Natural killer cell treated with Interleukin-12 subunit alpha and Interleukin-12 subunit beta and Interleukin-15 and Interleukin-18, amount 100 ng/mL, for 72 hours (primary cell): Measurements from ENCODE around the gene LRFN5. TPM values are rescaled to one million over a fixed set of nuclear protein-coding genes. Genes with fewer than 3 reads are reported as not detected.
"Not testable (repeated sequence)": the region's sequence is repeated elsewhere in the genome, so short reads cannot be mapped to it uniquely, and the experiment has no call there.

Experiments used
- ATAC-seq, 2 donors: fragments of 150-1000 bp; cut with Tn5 transposase in 1 of 2; sonication (Bioruptor Pico), chemical (Tn5 transposase) in 1 of 2; 2 replicates each; pipeline ENCODE4 v1.10.0; 2021
- DNase-seq: peaks from one replicate; pipeline ENCODE4 v3.0.0; 2022; ENCODE audit warnings: low spot score
- H3K27ac Mint-ChIP-seq, 2 donors: 1 replicate in 1 of 2; 2 replicates in 1 of 2; pipeline ENCODE4 v1.8.0; 2022; ENCODE audit warnings: mixed read lengths in 2 of 2, mild to moderate bottlenecking in 1 of 2, moderate library complexity in 1 of 2
- H3K27me3 Mint-ChIP-seq, 2 donors: 1 replicate in 1 of 2; 2 replicates in 1 of 2; pipeline ENCODE4 v1.8.0; 2022; ENCODE audit warnings: mixed read lengths in 2 of 2
- H3K36me3 Mint-ChIP-seq: one replicate; pipeline ENCODE4 v1.8.0; 2022; ENCODE audit warnings: mixed read lengths
- H3K4me1 Mint-ChIP-seq, 2 donors: 1 replicate in 1 of 2; 2 replicates in 1 of 2; pipeline ENCODE4 v1.8.0; 2022; ENCODE audit warnings: low read depth in 2 of 2, mixed read lengths in 2 of 2, mild to moderate bottlenecking in 1 of 2
- H3K4me3 Mint-ChIP-seq: one replicate; pipeline ENCODE4 v1.8.0; 2022; ENCODE audit warnings: mixed read lengths
- H3K9me3 Mint-ChIP-seq: 2 replicates; pipeline ENCODE4 v1.8.0; 2022; ENCODE audit warnings: mixed read lengths
- total RNA-seq, 2 donors: library from RNA; stranded (reverse); gene quantifications; one replicate each; pipeline ENCODE4 v1.2.3, GENCODE V29; 2022

Gene LRFN5
- total RNA-seq, 2 donors from 2014 or later: not detected

DNA sequence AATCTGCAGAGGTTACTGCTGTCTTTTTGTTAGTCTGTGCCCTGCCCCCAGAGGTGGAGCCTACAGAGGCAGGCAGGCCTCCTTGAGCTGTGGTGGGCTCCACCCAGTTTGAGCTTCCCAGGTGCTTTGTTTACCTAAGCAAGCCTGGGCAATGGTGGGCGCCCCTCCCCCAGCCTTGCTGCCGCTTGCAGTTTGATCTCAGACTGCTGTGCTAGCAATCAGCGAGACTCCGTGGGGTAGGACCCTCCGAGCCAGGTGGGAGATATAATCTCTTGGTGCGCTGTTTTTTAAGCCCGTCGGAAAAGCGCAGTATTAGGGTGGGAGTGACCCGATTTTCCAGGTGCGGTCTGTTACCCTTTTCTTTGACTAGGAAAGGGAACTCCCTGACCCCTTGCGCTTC is 304.5 kb downstream of the LRFN5 start:
- H3K27ac Mint-ChIP-seq, H3K4me3 Mint-ChIP-seq, ATAC-seq, H3K36me3 Mint-ChIP-seq, H3K27me3 Mint-ChIP-seq, DNase-seq, H3K4me1 Mint-ChIP-seq: not testable (repeated sequence)
- peaks cover 11% of the 10 kb centered on the region for H3K9me3 Mint-ChIP-seq

GRCh38 chr14:41913398-41913797 is 306.7 kb downstream of the LRFN5 start:
- ATAC-seq (no peak), DNase-seq (no peak)
- Mint-ChIP-seq H3K27me3 (no peaks in the 10 kb centered on the region), H3K36me3 (peaks cover 6% of the 10 kb centered on the region), H3K27ac (no peak overlapping the region), H3K4me1 (no peaks in the 10 kb centered on the region), H3K4me3 (no peak overlapping the region), H3K9me3 (peaks cover 15% of the 10 kb centered on the region)

DNA sequence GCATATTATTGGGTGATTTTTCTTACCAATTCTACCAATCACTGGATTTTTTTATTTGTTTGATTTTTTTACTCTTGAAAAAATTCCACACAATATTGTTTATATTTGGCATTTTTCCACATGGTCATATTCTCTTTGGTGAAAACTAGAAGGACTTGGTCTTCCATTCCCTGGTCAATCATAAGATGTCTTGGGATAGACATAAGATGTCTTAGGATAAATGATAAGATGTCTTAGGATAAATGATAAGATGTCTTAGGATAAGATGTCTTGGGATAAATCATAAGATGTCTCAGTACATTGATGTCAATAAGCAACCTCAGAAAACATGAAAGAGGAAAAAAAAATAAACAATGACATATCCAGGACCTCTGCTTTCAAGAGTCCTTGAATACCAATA is 309.1 kb downstream of the LRFN5 start:
- Mint-ChIP-seq H3K27ac (no peak overlapping the region), H3K4me1 (no peaks in the 10 kb centered on the region), H3K27me3 (no peaks in the 10 kb centered on the region), H3K4me3 (no peak overlapping the region), H3K36me3 (no peaks in the 10 kb centered on the region), H3K9me3 (peaks cover 8% of the 10 kb centered on the region)
- ATAC-seq (no peak), DNase-seq (no peak)

- Mint-ChIP-seq H3K27me3 (no peaks in the 10 kb centered on the region), H3K4me1 (no peaks in the 10 kb centered on the region), H3K9me3 (peaks cover 8% of the 10 kb centered on the region), H3K27ac (no peak overlapping the region), H3K36me3 (no peaks in the 10 kb centered on the region), H3K4me3 (no peak overlapping the region)
- DNase-seq: no peak
- no peak for ATAC-seq
These were observed 309.6 kb downstream of the LRFN5 start for GRCh38 chr14:41916313-41916712.

- DNase-seq (no peak), ATAC-seq (no peak)
- Mint-ChIP-seq H3K4me1 (no peaks in the 10 kb centered on the region), H3K27ac (no peak overlapping the region), H3K36me3 (no peaks in the 10 kb centered on the region), H3K27me3 (no peaks in the 10 kb centered on the region), H3K4me3 (no peak overlapping the region), H3K9me3 (peaks cover 5% of the 10 kb centered on the region)
These were observed 318.7 kb downstream of the LRFN5 start for GRCh38 chr14:41925409-41925808.

- Mint-ChIP-seq H3K9me3 (peaks cover 10% of the 10 kb centered on the region), H3K4me3 (no peak overlapping the region), H3K27me3 (no peaks in the 10 kb centered on the region), H3K4me1 (no peaks in the 10 kb centered on the region), H3K27ac (no peak overlapping the region), H3K36me3 (no peaks in the 10 kb centered on the region)
- no peak for ATAC-seq
- no peak for DNase-seq
These were observed 343.9 kb downstream of the LRFN5 start for GRCh38 chr14:41950428-41951151.
